NCI-H2171 treated with DMSO at 0.1 percent for 48 hours (cell line): ENCODE results near the gene EPHA2.

Experiments used
- DNase-seq: peaks from one replicate; lab custom pipeline; 2025; lab: John Stamatoyannopoulos, UW

Gene EPHA2

DNA sequence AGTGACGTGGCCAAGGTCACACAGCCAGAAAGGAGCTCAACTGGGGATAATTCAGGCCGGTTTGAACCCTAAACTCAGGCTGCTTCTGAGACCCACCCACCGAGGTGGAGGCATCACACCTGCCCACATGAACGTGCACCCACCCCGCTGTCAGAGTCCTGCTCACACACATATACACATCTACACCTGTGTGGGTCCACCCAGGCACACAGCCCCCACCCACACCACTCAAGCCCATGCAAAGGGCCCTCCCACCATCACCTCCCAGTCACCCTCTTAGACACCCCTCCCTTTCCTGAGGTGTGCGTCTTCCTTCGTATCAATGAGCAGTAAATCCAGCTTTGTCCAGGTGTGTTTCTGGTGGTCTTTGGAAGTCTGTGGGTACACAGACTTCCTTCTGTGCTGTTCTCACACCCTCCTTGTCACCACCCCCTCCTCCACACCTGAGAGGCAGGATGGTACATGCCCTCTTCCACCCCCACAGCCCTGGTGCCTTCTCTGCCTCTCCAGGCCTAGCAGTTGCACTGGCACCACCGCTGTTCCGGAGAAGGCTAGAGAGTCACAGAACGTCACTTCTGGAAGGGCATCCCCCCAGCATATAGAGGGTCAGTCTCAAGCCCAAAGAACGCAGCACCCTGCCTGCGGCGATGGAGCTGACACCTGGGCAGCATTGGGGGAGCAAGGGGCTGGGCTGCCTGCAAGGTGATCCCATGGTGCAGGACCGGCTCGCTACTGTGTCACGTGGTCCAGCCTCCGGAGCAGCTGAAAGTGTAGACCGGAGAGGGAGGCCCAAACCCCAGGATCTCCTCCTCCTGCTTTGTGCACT lies 63.6 kb downstream of the EPHA2 start:
- DNase-seq: no peak

DNA sequence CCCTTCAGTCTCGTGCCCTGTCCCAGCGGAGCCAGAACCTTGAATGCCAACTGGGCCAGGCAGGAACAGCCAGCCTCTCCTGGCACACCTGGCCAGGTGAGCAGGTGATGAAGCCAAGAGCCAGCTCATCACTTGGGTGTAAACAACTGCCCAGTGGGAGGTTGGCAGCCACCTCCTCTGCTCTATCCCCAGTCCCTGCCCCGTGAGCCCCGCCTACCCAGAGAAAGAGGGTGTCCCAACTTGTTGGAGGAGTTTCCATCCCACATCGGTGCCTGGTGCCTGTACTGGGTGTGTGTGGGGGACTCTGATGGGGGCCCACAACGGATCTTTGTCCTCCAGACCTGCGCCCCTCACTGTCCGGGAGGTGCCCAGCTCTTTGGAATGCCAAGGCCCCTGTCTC lies 64.6 kb downstream of the EPHA2 start:
- no peak for DNase-seq

DNA sequence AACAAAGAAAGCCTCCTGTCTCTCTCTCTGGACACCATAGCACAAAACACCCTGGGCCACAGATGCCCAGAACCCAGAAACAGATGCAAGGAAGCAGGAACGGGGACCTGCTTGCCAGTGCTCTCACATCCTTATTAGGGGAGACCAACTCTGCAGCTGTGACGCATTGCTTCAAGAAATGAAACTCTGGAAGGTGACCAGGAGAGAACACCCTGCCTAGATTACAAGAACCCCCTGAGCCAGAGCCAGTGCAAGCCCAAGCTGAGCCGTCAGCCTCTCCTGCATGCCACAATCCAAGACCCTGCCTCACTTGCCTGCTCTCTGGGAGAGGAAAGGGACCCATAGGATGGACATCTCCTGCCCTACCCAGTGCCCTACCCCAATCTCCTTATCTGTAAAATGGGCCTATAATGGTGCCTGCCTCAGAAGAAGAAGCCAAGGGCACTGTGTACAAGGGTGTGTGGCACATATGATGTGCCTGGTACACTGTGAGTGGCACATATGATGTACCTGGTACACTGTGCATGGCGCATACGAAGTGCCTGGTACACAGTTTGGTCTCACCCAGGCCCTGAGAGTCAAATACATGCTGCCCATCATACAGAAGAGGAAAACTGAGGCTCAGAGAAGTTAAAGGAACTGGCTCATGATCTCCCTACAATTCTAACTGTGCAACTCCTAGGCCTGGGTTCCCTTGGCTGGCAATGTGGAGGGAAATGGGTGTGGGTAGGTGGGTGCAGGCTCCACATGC lies 65.6 kb downstream of the EPHA2 start:
- DNase-seq: no peak

DNA sequence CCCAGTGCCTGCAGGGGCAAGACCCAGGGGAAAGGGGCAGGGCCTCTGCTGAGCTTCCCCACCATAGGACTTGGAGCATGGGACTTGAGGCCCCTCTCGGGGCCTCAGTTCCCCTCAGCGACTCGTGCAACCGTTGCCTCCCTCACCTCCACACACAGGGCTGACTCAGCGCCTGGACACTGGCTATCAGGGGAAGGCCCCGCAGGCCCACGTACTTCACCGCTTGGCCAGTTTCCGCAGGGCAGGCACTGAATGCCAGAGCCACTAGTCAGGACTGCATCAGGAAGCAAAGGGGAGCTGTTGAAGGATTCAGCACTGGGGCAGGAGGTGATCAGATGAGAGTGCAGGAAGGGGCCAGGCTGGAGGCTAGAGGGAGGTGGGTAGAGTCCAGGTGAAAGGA lies 66.9 kb downstream of the EPHA2 start:
- no peak for DNase-seq

DNA sequence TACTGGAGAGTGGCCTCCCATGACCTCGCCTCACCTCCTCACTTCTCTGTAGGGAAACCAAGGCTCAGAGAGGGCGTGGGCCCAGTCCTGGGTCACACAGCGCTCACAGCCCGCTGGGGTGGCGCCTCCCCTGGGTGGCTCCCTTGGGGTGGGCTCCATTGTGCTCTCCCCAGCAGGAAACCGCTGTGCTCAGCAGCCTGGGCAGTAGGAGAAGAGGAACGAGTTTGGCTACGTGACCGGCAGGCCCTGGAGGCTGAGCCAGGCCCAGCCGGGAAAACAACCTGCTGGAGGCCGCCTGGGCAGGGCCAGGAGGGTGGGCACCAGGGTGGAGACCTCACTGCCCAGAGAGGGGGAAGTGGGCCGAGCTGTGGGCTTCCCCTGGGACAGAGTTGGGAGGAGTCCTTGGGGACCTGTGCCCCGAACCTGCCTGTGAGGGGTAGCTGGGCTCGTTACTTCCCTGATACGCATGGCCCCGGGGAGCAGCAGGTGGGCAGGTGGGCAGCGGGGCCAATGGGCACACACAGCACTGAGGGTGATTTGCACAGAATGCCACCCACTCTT lies 67.4 kb downstream of the EPHA2 start:
- DNase-seq: no peak

DNA sequence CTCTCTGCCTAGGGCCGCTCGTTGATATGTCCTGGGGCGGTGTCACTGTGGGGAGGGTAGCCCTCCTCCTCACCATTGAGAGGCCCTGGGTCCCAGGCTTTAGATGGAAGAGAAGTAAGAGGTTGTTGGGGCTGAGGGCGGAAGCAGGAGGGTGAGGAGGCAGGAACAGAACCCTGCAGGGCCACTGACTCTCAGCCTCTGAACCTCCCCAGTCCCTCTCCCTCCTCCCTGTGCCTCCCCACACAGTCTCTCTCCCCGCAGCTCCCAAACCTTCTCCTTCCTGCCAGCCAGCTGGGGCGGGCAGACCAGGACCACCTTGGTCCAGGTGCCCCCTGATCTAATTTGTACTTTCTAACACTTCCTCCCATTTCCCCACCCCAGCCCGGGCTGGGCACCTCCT lies 68.1 kb downstream of the EPHA2 start:
- DNase-seq: no peak

DNA sequence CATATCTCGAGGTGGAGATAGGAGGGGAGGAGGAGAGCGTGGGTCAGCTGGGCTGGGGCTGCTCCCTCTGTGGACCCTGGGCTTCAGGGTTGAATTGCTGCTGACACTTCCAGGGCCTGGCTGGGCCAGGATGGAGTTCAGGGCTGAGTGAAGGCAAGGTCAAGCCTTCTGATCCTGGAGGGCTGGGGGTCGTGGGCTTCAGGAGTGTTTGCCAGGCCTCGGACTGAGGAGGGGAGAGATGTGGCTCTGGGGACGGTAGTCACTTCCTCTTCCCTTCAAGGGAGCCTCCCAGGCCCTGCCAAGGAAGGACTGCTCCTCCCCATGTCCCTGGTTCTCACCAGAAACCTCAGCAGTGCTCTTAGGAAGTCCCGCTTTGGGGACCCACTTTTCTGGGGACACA lies 70.3 kb downstream of the EPHA2 start:
- DNase-seq: no peak

DNA sequence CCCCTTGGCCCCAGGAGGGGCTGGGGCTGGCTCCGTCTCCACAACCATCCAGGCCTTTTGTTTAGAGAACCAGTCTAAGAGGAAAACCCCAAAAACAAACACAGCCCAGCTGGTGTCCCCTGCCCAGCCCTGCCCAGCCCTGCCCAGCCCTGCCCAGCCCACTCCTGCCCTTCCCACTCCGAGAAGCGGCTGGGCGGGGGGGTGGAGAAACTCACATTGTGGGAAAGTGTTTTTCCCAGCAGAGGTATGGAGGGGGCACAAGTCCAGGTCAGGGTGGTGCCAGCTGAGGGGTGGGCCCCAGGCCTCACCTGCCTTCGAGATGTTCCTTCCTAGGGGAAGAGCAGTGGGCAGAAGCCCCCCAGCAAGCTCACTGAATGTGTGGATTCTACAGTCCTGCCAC lies 72.4 kb downstream of the EPHA2 start:
- DNase-seq: no peak

DNA sequence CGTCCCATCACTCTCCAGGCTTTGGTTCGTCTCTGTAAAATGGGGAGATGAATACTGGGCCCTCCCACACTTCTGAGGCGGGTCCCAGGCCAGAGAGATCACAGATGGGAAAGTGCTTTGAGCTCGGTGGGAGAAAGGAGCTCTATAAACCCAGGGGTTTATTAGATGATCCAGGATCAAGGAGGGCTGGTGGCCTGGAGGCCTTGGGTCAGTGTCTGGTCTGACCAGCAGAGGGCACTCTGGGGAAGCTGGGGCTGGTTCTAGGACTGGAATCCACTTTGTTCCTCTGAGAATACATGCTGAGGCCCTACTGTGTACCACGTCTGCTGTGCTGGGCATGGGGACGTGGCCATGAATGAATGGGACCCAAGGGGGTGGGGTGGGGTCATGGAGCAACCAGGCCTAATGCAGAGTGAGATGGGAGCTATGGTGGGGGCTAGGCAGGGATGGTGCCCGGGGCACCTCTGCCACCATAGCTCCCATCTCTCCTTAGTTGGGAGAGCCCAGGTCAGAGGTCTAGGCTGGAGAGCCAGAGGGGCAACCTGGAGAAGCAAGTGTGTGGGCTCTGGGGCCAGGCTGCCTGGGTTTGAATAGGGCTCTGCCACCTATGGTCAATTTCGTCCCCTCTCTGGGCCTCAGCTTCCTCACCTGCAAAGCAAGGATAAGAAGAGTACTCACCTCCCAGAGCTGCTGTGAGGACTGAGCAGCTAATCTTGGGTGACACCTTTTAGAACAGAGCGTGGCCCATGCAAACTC lies 73.4 kb downstream of the EPHA2 start:
- peak; percentile 21 for DNase-seq

DNA sequence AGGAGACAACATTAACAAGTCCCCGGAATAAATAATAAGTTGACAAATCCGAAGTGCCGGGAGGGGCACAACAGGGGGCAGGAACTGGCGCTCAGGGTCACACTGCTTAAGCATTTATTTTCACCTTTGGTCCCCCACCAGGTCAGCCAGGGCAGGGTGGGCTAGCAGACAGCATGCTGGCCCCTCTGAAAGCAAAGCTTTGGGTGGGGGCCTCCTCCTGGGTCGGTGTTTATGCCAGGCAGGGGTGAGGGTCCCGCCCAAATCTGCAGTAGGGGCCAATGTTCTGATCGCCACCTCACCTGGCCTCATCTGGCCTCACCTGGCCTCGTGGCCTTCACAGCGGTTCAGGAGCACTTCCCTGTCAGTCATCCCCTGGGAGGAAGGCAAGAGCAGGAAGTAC lies 74.2 kb downstream of the EPHA2 start:
- DNase-seq: no peak

DNA sequence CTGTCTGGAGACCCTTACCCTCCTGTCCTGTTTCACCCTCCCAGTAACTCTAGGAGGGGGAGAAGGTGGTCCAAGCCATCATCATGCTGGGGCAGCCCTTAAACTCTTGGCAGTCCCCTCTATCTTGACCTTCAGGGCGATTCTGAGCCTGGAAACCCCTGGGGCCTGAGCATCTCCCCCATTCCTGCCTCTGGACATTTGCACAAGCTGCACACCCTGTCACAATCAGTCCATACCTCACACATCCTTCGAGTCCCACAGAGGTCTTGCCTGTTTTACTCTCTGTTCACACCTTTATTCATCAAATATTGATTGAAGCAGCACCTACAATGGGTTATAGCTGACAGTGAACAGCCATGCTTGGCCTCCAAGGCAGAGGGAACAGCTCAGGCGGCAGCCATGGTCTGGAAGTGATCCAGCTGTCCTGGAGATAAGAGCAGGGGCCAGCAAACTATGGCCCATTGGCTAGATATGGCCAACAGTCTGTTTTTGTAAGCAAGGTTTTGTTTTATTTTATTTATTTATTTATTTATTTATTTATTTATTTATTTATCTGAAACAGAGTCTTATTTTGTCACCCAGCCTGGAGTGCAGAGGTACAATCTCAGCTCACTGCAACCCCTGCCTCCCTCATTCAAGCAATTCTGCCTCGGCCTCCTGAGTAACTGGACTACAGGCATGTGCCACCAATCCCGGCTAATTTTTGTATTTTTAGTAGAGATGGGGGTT lies 75.3 kb downstream of the EPHA2 start:
- no peak for DNase-seq

DNA sequence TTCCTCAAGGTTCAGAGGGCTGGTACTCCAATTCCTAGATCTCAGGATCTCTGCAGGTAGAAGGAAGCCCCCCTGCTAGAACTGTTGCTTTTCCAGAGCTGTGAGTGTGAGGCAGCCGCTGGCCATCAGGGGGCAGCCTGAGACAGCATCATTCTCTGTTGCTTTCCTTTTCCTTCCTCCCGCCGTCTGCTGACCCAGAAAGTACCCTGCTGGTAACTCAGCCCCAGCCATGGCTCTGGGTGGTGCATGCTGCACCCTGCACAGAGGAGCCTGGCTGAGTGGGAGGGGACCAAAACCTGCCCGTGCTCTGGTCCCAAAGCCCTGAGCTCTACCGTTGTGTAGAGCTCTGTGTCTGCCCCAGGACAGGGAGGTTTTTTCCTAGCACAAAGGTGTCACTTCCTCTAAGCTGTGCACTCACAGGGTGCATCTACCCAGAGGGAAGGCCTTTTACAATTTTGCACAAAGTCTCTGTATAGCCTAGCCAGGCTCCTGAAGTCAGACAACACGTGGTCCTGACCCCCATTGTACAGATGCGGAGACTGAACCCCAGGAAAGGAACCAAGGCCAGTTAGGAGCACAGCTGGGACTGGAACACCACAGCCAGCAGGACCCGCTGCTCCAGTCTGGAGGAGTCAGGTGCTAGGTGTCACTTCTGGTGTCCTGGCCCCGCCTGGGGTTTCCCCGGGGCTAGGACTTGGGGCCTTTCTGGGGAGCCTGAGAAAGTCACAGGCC lies 76.8 kb downstream of the EPHA2 start:
- DNase-seq: peak; percentile 80

DNA sequence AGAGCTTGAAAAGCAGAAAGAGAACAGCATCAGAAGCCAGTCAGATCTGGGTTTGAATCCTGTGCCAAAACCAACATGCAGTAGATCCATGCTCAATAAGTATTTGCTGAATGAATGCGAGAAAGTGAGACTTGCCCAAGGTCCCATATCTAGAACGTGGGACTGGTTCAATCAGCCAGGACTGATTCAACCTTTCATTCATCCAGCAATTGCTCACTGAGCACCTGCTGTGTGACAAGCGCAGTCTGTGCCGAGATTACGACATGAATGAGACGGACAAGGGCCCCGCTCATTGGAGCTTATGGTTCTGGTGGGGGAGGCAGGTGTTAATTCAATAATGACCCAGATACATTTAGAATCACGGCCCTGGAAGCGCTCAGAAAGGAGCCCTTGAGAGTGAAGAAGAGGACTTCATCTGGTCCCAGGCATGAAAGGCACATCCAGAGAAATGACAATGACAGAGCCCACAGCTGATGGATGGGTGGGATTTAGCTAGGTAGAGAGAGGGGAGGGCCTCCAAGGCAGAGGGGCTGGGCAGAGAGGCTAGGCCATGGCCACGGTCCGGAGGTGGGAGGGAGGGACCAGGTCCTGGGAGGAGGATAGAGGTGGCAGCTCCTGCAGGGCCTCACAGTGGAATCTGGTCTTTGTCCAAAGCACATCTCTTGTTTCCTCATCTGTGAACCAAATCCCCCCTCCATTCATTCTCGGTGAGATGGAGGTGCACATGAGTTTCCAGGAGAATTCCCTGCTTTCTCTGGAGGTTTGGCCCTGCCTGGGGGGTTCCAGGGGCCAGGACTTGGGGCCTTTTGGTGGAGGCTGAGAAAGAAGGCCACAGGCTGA lies 78.2 kb downstream of the EPHA2 start:
- no peak for DNase-seq

DNA sequence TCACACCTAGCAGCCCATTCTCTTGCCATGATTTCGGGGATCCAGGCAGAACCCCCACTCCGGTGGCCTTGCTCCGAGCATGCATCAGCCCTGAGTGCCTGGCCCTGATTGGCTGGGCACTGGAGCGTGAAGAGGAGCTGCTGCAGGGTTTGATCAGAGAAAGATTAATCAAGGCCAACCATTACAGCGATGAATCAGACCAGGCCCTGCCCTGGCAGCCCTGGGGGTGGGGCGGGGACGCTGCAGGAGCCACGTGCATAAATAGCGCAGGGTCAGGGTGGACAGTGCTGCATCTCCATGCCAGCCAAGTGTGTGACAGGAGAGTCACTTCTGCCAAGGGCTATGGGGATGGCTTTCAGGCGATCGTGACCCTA lies 79.0 kb downstream of the EPHA2 start:
- no peak for DNase-seq

DNA sequence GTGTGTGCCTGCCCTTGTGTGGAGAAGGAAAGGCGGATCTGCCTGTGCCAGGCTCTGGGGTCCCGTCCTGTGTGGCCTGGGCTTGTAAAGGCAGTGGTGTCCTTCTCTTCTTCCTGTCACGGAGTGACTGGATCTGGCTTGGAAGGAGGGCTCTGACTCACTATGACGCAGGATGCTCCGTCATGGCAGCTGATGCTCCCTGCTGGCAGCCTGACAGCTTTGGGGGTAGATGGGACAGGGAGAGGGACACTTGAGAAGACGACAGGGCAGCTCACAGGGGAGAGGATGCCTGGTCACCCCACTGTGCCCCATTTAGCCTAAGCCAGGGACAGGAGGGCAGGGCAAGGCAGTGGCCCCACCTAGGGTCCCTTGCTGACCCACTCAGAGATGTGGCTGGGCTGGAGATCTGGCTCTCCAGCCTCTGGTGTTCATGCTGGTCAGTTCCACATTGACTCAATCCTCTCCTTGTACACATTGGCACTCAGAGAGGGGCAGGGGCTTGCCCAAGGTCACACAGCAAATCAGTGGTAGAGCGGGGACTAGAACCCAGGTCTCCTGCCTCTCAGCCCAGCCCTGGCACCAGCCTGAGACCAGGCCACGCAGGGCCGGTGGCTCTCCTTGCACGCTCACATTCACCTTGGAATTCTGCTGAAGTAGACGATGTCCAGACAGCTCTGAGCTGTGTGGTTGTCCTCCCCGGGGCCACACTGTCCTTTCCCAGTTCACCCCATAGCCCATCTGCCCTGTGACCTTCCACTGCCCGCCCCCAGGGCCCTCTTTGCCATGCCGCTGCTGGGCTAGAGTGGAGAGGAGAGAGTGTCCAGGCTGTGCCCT lies 79.6 kb downstream of the EPHA2 start:
- no peak for DNase-seq

DNA sequence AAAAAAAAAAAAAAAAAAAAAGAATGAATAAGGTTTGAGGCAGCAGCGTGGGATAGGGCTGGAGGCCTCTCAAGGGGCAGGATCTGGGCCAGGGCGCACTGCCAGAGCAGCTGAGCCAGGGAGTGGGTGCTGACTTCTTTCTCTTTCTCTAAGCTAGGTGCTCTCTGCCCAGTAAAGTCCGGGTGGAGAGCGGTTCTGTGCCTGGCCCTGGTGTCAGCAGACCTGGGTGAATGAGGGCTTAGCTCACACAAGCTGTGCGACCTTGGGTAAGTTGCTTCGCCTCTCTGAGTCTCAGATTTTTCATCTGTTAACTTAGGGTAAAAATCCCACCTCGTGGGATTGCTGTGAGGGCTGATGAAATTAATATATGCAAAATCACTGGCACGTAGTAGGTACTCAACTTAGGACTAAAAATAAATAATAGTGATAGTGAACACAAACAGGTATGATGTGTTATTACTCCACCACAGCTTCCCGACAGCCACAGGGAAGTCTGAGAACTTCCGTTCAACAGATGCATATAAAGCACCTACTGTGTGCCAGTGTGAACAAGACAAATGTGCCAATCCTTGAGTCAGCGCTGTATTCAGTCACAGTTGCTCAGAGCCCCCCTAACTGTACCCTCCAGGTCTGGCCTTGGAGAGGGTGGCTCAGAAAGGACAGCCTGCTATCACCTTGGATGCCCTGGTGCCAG lies 80.4 kb downstream of the EPHA2 start:
- peak; percentile 20 for DNase-seq
